ENCODE results near the gene RBMX2. TPM values are rescaled to one million over a fixed set of nuclear protein-coding genes. Genes with fewer than 3 reads are reported as not detected.
"Not testable (repeated sequence)": the region's sequence is repeated elsewhere in the genome, so short reads cannot be mapped to it uniquely, and the experiment has no call there.

The RBMX2 gene, protein sequence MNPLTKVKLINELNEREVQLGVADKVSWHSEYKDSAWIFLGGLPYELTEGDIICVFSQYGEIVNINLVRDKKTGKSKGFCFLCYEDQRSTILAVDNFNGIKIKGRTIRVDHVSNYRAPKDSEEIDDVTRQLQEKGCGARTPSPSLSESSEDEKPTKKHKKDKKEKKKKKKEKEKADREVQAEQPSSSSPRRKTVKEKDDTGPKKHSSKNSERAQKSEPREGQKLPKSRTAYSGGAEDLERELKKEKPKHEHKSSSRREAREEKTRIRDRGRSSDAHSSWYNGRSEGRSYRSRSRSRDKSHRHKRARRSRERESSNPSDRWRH
- 10 to 100 TPM in 1 of 2 donors, 1 to 10 TPM in 1; 5.4 to 15.8 TPM for total RNA-seq

DNA sequence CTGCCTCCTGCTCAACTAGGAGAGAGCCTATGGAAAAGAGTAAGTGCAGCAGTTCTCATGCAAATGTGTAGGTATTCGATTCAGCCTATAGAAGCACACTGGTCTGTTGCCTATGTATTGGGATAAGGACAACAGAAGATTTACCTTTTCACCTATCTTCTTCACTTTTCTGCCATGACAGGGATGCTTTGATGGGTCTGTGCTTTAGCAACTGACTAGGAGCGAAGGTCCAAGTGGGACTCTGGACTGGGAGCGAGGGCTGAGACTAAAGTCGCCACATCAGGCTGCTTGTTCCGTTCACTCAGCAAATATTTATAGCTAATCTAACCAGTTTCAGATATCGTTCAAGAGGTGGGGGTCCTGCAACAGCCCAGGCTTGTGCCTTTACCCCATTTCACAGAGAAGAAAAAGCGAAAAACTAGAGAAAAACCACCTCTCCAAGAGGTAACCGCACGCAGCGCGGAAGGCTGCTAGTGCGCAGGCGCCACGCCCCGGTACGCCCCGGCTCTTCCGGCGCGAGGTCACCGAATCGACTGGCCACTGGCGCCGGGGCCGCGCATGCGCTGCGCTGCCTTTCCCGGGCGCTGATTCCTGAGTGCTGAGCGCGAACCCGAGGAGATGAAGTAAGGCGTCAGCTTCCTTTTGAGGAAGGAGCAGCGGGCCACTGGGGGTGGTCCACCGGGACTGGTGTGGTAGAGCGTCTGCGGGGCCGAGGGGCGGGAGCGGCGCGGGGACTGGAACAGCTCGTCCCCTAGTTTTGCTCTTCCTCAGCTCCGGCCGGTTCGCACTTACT is at the start of gene RBMX2:
Gene RBMX2 (plus strand): TSS at position 573 of the 793 bp plus-strand sequence. CDS start 46 bp downstream, at position 619.
- ATAC-seq (ENCODE audit: insufficient number of reproducible peaks, low FRiP score, low read depth) (peak; percentile 69), DNase-seq (ENCODE audit: low spot score) (no peak)
- Histone ChIP-seq H3K27ac (peak within 1 kb of the TSS; percentile 68 to 70), H3K27me3 (replicated peaks; ENCODE audit: insufficient read depth) (no peaks in the 10 kb centered on the region), H3K9me3 (no peaks in the 10 kb centered on the region), H3K4me3 (peak within 1 kb of the TSS; percentile 74), H3K4me1 (ENCODE audit: control insufficient read depth in 1 of 2, low read depth in 2 of 2) (peaks cover 5 to 11% of the 10 kb centered on the region in 2 donors), H3K36me3 (no peaks in the 10 kb centered on the region)
- TF ChIP-seq, protein P1, sequence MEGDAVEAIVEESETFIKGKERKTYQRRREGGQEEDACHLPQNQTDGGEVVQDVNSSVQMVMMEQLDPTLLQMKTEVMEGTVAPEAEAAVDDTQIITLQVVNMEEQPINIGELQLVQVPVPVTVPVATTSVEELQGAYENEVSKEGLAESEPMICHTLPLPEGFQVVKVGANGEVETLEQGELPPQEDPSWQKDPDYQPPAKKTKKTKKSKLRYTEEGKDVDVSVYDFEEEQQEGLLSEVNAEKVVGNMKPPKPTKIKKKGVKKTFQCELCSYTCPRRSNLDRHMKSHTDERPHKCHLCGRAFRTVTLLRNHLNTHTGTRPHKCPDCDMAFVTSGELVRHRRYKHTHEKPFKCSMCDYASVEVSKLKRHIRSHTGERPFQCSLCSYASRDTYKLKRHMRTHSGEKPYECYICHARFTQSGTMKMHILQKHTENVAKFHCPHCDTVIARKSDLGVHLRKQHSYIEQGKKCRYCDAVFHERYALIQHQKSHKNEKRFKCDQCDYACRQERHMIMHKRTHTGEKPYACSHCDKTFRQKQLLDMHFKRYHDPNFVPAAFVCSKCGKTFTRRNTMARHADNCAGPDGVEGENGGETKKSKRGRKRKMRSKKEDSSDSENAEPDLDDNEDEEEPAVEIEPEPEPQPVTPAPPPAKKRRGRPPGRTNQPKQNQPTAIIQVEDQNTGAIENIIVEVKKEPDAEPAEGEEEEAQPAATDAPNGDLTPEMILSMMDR (IDR thresholded peaks at IDR 0.05), result no peak

DNA sequence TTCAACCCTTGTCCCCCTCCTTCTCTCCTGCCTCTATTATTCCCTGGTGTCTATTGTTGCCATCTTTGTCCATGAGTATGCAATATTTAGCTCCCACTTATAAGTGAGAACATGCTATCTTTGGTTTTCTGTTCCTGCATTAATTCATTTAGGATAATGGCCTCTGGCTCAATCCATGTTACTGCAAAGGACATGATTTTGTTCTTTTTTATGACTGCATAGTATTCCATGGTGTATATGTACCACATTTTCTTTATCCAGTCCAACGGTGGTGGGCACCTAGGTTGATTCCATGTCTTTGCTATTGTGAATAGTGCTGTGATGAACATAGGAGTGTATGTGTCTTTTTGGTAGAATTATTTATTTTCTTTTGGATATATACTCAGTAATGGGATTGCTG is 49.7 kb upstream of the RBMX2 start:
- not testable (repeated sequence) for H3K27ac ChIP-seq; H3K4me1 ChIP-seq (ENCODE audit: control insufficient read depth in 1 of 2, low read depth in 2 of 2); DNase-seq (ENCODE audit: low spot score); ATAC-seq (ENCODE audit: insufficient number of reproducible peaks, low FRiP score, low read depth); H3K27me3 ChIP-seq (replicated peaks; ENCODE audit: insufficient read depth); H3K4me3 ChIP-seq; H3K9me3 ChIP-seq; H3K36me3 ChIP-seq

DNA sequence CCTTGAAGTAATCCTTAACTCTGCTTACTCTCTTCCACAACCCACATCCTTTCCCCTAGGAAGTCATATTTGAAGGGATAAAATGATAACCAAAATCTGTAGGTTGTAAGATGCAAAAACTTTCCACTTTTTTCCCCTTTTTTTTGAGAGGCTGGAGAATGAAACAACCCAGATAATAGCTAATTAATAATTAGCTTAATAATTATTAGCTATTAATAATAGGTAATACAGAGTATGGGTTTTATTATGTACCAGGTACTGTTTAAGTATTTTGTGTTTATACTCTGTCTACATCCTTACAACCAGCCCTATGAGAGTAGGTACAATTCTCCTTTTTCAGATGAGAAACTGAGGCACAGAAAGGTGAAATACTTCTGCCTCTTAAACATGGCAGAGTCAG is 25.7 kb upstream of the RBMX2 start:
- TF ChIP-seq, protein P1 (IDR thresholded peaks at IDR 0.05), result no peak
- ATAC-seq (ENCODE audit: insufficient number of reproducible peaks, low FRiP score, low read depth) (no peak), DNase-seq (ENCODE audit: low spot score) (no peak)
- Histone ChIP-seq H3K36me3 (no peaks in the 10 kb centered on the region), H3K4me1 (ENCODE audit: control insufficient read depth in 1 of 2, low read depth in 2 of 2) (no peaks in the 10 kb centered on the region), H3K27me3 (replicated peaks; ENCODE audit: insufficient read depth) (no peaks in the 10 kb centered on the region), H3K27ac (no peak overlapping the region), H3K4me3 (no peak overlapping the region), H3K9me3 (no peaks in the 10 kb centered on the region)

DNA sequence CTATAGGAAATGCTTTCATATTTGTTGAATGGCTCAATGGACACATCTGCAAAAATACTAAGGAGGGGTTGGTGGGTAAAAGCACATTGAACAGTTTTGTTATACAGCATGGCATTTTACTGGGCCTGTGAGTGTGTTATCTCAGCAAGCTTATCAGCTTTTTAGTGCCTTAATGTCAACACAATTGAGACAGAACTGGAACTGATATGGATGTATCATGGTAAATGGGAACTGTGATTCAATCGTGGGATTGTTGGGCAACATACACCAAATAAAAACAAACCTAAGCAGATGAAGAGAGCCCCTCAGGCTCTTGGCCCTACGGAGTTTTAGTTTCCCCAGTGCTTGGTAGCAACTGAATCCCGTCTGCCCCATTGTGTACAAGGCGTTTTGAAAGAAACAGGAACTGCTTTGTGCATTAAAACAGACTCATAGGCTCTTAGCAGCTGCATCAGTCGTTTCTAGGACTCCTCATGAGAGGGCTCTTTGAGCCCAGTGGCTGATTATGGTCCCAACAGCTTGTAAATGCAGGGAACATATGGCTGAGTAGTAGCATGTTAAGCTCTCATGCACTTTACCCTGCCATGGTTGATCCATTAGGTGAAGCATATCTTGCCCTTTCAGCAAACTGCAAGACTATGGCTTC is 23.6 kb upstream of the RBMX2 start:
- H3K27me3 ChIP-seq (replicated peaks; ENCODE audit: insufficient read depth), result no peaks in the 10 kb centered on the region
- ATAC-seq (ENCODE audit: insufficient number of reproducible peaks, low FRiP score, low read depth), result no peak
- H3K4me1 ChIP-seq (ENCODE audit: control insufficient read depth in 1 of 2, low read depth in 2 of 2), result no peaks in the 10 kb centered on the region
- no peak overlapping the region for H3K27ac ChIP-seq
- no peak overlapping the region for H3K4me3 ChIP-seq
- TF ChIP-seq, protein P1 (IDR thresholded peaks at IDR 0.05), result no peak
- no peaks in the 10 kb centered on the region for H3K9me3 ChIP-seq
- H3K36me3 ChIP-seq, result no peaks in the 10 kb centered on the region
- DNase-seq (ENCODE audit: low spot score), result no peak

DNA sequence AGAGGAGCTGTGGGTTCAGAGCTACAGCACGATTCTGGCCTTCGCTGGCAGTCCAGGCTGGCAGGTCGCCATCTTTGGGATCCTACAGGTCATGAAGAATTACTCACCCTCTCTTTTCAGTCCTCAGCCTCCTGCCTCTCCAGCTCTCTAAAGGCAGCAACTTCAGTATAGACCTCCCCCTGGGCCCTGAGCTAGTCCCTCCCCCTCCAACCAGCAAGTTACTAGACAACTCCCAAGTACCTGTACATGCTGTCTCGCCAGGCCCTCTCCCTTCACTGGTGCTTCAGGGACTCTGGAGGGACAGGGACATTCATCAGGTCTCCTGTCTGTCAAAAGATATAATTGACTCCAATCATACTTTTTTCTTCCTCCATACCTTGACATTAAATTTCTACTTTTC is 16.3 kb upstream of the RBMX2 start, which contains the start of gene GPR119:
Gene GPR119 (minus strand): TSS at position 155 of the 400 bp plus-strand sequence. CDS start 227 bp downstream, outside the sequence.
- no peaks in the 10 kb centered on the region for H3K36me3 ChIP-seq
- H3K27ac ChIP-seq, result no peak within 1 kb of the TSS
- no peak for DNase-seq (ENCODE audit: low spot score)
- no peak for ATAC-seq (ENCODE audit: insufficient number of reproducible peaks, low FRiP score, low read depth)
- TF ChIP-seq, protein P1 (IDR thresholded peaks at IDR 0.05), result no peak
- H3K27me3 ChIP-seq (replicated peaks; ENCODE audit: insufficient read depth), result no peaks in the 10 kb centered on the region
- H3K4me3 ChIP-seq, result no peak within 1 kb of the TSS
- no peaks in the 10 kb centered on the region for H3K9me3 ChIP-seq
- H3K4me1 ChIP-seq (ENCODE audit: control insufficient read depth in 1 of 2, low read depth in 2 of 2), result no peaks in the 10 kb centered on the region
